Measurements from ENCODE around the gene TWNK.

The TWNK gene

DNA sequence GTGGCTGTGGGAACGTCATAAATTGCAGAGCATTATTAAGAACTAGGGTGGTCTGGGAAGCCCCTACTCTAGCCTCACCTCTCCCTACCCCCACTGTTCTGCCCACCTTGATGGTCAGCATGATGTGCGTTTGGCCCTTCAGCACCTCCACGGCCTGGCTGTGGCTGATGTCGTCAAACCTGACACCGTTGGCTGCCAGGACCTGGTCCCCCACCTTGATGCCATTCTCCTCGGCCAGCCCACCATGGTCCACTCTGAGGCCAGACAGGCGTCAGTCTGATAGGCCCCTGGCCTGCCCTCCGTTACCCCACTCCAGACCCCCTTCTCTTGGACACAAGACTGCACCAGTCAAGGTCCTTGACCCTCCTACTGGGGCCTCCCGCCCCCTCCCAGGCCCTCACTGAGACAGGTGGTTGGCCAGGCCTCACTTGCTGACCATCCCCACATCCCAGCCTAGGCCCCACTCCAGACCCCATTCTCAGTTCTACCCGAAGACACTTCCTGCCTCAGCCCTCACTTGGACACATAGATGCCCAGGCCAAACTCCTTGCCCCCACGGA, 34.4 kb downstream of the TWNK start:
- FAIRE-seq (no peak), DNase-seq (ENCODE audit: insufficient read length, low spot score) (no peak)
- TF ChIP-seq POLR2A (IDR thresholded peaks at IDR 0.05; ENCODE audit: low read depth, low read length) (no peak), TAF1 (IDR thresholded peaks at IDR 0.05; ENCODE audit: low read depth, low read length) (no peak), POU2F2 (IDR thresholded peaks at IDR 0.05; ENCODE audit: low read depth, low read length) (no peak), SPI1 (IDR thresholded peaks at IDR 0.05; ENCODE audit: low read depth, low read length) (no peak), POLR2AphosphoS5 (IDR thresholded peaks at IDR 0.05; ENCODE audit: low read depth, low read length) (no peak), PAX5 (IDR thresholded peaks at IDR 0.05; ENCODE audit: insufficient read depth, low read length, severe bottlenecking) (no peak)

DNA sequence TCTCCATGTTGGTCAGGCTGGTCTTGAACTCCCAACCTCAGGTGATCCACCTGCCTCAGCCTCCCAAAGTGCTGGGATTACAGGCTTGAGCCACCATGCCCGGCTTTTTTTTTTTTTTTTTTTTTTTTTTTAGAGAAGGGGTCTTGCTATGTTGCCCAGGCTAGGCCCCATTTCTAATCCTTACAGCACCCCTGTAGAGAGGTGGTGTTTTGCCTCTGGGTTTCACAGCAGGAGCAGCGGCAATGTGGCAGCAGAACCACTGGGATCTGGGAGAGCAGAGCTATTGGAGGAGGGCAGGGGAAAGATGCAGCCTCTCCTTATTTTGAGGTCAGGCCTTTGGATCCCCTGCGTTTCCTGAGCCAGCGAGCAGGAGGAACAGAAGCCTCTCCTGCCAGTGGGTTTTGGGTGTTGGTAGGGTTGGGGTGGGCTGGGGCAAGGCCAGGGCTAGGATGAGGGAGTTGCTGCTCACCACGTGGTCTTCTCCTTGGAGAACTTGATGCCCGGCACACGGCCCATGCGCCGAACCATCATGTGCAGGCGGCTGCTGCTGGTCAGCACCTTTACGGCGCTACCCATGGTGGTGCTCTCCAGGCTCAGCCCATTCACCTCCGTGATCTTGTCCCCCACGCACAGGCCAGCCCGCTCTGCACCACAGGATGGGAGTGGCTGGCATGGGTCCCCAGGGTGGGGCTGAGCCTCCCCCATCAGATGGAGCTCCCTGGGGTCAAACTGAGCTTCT, 35.8 kb downstream of the TWNK start:
- TF ChIP-seq POU2F2 (IDR thresholded peaks at IDR 0.05; ENCODE audit: low read depth, low read length) (no peak), POLR2AphosphoS5 (IDR thresholded peaks at IDR 0.05; ENCODE audit: low read depth, low read length) (no peak), TAF1 (IDR thresholded peaks at IDR 0.05; ENCODE audit: low read depth, low read length) (no peak), PAX5 (IDR thresholded peaks at IDR 0.05; ENCODE audit: insufficient read depth, low read length, severe bottlenecking) (no peak), SPI1 (IDR thresholded peaks at IDR 0.05; ENCODE audit: low read depth, low read length) (no peak), POLR2A (IDR thresholded peaks at IDR 0.05; ENCODE audit: low read depth, low read length) (no peak)
- DNase-seq (ENCODE audit: insufficient read length, low spot score) (no peak), FAIRE-seq (no peak)

DNA sequence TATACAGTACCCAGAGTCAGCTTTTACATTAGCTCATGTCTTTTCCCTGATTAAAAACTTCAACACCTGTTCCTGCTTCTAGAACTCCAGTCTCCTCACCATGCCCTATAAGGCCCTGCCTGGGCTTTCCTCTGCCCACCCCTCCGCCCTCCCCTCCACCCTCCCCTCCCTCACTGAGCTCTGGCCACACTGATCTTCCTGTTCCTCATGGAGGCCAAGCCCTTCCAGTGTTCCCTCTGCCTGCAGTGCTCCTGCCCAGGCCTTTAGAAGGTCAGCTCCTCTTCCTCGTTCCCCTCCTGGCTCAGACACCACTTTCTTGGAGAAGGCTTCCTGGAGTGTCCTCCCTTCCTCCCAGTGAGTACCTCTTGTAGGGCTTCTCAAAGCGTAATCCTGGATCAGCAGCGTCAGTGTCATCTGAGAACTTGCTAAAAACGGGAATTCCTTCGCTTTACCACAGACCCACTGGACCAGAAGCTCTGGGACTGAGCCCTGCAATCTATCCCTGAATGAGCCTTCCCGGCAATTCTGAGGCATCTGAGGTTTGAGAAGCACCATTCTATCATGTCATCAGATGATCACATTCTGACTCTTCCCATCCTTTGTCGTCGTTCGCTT, 39.9 kb downstream of the TWNK start:
- TF ChIP-seq TAF1 (IDR thresholded peaks at IDR 0.05; ENCODE audit: low read depth, low read length) (no peak), PAX5 (IDR thresholded peaks at IDR 0.05; ENCODE audit: insufficient read depth, low read length, severe bottlenecking) (no peak), POU2F2 (IDR thresholded peaks at IDR 0.05; ENCODE audit: low read depth, low read length) (no peak), POLR2AphosphoS5 (IDR thresholded peaks at IDR 0.05; ENCODE audit: low read depth, low read length) (no peak), POLR2A (IDR thresholded peaks at IDR 0.05; ENCODE audit: low read depth, low read length) (no peak), SPI1 (IDR thresholded peaks at IDR 0.05; ENCODE audit: low read depth, low read length) (no peak)
- no peak for FAIRE-seq
- DNase-seq (ENCODE audit: insufficient read length, low spot score), result no peak

DNA sequence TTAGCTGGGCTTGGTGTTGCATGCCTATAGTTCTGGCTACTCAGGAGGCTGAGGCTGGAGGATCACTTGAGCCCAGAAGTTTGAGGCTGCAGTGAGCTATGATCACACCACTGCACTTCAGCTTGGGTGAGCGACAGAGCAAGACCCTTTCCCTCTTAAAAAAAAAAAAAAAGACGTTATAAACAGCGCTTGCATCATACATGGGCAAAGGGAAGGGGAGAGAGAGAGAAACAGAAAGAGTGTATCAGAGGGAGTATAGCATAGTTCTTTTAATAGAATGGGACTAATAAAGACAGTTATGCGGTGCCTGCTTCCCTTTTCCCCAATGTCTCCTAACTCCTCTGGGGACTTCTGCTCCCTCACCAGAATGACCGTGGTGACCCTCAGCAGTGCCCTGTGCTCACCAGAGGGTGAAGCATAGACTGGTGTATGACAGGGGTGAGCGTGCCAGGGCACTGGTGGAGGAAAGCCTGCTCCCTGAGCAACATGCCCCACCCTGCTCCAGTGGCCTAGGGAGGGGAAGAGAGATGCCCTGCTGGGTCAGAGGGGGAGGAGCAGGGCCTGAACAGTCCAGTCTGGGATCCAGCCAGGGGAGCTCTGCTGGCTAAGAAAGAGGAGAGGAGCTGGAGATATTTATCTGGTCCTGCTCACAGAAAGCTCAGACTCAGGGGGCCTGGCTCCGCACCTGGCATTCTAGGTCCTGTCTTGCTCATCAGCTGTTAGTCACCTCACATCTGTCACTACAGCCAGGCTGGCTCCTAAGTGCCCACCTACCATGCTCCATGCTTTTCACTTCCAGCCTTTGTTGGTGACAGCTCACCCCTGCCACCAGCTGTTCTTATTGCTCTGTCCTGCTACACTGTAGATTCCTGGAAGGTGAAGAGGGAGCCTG, 41.3 kb downstream of the TWNK start:
- FAIRE-seq (no peak), DNase-seq (ENCODE audit: insufficient read length, low spot score) (no peak)
- TF ChIP-seq POU2F2 (IDR thresholded peaks at IDR 0.05; ENCODE audit: low read depth, low read length) (no peak), TAF1 (IDR thresholded peaks at IDR 0.05; ENCODE audit: low read depth, low read length) (no peak), SPI1 (IDR thresholded peaks at IDR 0.05; ENCODE audit: low read depth, low read length) (no peak), POLR2AphosphoS5 (IDR thresholded peaks at IDR 0.05; ENCODE audit: low read depth, low read length) (no peak), PAX5 (IDR thresholded peaks at IDR 0.05; ENCODE audit: insufficient read depth, low read length, severe bottlenecking) (no peak), POLR2A (IDR thresholded peaks at IDR 0.05; ENCODE audit: low read depth, low read length) (no peak)

DNA sequence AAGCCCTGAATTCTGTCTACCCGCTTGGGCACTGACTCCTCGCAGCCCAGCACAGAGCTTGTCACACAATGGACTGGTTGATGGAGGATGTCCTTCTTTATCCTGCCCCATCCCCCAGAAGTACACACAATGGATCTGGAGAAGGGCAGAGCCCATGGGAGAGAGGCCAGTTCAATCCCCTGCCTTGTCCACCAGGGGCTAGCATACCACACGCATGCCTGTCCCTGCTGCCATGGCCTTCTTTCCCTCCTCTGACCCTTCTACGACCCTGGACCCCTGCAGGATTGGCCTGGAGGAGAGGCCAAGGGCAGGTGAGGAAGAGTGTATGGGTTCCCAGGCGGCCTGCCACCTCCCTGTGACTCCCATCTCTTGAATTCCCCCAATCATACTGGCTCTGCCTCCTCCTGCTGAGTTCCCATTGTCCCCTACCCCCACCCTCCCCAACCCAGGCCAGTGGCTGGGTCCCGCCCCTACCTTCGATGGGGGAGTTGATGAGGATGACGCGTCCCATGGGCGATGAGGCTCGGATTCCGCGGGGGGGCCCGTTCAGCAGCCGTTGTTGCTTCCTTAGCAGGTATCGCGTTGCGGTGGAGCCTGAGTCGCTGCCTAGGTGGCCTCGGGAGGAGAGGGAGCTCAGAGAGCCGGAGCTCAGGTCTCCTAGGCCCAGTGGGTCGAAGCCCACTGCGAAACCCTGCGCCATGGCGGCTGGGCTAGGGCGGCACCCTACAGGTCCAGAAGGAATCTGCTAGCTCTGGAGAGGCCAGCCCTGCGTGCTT, 42.4 kb downstream of the TWNK start:
- TF ChIP-seq POLR2A (IDR thresholded peaks at IDR 0.05; ENCODE audit: low read depth, low read length) (no peak), POLR2AphosphoS5 (IDR thresholded peaks at IDR 0.05; ENCODE audit: low read depth, low read length) (no peak), SPI1 (IDR thresholded peaks at IDR 0.05; ENCODE audit: low read depth, low read length) (no peak), TAF1 (IDR thresholded peaks at IDR 0.05; ENCODE audit: low read depth, low read length) (no peak), POU2F2 (IDR thresholded peaks at IDR 0.05; ENCODE audit: low read depth, low read length) (no peak), PAX5 (IDR thresholded peaks at IDR 0.05; ENCODE audit: insufficient read depth, low read length, severe bottlenecking) (no peak)
- FAIRE-seq, result no peak
- no peak for DNase-seq (ENCODE audit: insufficient read length, low spot score)

DNA sequence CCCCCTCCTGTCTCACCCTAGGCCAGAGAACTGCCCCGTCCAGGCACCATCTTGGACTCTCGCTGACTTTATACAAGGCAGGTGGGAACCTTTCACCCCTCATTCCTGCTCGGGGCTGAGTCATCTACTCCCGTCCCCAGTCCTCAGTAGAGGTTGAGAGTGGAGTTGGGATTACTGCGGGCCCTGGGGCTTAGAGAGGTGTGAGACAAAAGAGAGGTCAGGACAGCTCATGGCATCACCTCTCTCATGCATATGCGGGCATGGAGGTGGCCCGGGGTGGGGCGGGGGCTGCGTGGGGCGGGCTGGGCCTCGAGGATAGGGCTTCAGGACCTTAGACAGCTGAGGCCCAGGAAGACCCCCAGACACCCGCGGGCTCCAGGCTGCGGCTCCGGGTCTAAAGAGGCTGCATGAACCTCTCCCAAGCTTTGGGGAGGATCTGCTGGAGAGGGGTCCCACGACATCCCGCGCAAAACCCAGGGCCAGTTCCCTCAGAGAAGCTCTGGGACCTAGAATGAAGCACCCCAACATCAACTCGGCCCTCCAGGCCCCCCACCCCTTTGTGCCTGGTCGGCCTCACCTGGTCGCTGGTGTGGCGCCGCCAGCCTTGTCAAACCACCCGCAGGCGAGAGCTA, 43.3 kb downstream of the TWNK start:
- FAIRE-seq (no peak), DNase-seq (ENCODE audit: insufficient read length, low spot score) (no peak)
- no peak for TF ChIP-seq PAX5 (IDR thresholded peaks at IDR 0.05; ENCODE audit: insufficient read depth, low read length, severe bottlenecking)
- TF ChIP-seq TAF1 (IDR thresholded peaks at IDR 0.05; ENCODE audit: low read depth, low read length), result no peak
- TF ChIP-seq POU2F2 (IDR thresholded peaks at IDR 0.05; ENCODE audit: low read depth, low read length), result no peak
- TF ChIP-seq POLR2AphosphoS5 (IDR thresholded peaks at IDR 0.05; ENCODE audit: low read depth, low read length), result no peak
- no peak for TF ChIP-seq POLR2A (IDR thresholded peaks at IDR 0.05; ENCODE audit: low read depth, low read length)

DNA sequence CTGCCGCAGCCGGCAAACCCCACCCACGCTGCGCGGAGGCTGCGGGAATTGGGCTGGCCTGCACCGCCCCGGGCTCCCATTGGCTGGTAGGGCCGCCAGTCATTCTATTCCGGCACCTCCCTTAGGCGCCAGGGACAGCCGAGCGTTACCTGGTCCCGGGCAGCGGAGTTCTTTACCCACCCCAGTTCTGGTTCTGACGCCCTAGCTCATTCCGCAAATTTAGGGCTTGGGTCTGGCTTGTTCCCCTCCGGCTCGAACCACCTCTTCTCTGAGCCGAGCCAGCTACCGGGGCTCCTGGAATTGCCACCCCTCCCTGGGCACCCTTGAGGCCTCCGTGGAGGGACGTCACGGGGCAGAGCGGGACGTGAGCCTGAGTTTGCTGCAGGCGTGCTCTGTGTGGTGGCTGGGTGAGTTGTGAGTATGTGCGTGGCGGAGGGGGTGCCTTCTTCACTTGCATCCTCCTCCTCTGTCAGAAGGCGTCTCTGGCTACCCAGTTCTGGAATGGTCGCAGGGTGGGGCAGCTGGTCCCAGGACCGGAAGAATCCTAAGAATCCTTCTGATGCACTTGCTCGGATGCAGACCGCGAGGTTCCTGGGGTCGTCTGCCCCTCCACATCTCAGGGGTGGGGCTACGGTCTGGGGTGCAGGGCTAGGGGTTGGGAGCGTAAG, 43.9 kb downstream of the TWNK start, which contains the start of the genes PDZD7 and SFXN3:
PDZD7 (minus strand) TSS at position 2 of the 668 bp plus-strand sequence. CDS start 910 bp downstream, outside the sequence.
SFXN3 (plus strand) TSS at position 107 of the 668 bp plus-strand sequence. CDS start 3,461 bp downstream, outside the sequence.
- TF ChIP-seq POLR2A (IDR thresholded peaks at IDR 0.05; ENCODE audit: low read depth, low read length) (no peak), SPI1 (IDR thresholded peaks at IDR 0.05; ENCODE audit: low read depth, low read length) (no peak), PAX5 (IDR thresholded peaks at IDR 0.05; ENCODE audit: insufficient read depth, low read length, severe bottlenecking) (no peak), TAF1 (IDR thresholded peaks at IDR 0.05; ENCODE audit: low read depth, low read length) (no peak), POU2F2 (IDR thresholded peaks at IDR 0.05; ENCODE audit: low read depth, low read length) (no peak), POLR2AphosphoS5 (IDR thresholded peaks at IDR 0.05; ENCODE audit: low read depth, low read length) (no peak)
- FAIRE-seq (peak; percentile 75), DNase-seq (ENCODE audit: insufficient read length, low spot score) (peak; percentile 98)

All from GM12891 (cell line).